ENCODE results near the gene HMX1. TPM values are rescaled to one million over a fixed set of nuclear protein-coding genes. Genes with fewer than 3 reads are reported as not detected.

Gene HMX1
- total RNA-seq, 1 donor from 2014 or later: not detected

GRCh38 chr4:8838961-8839431 is 32.6 kb downstream of the HMX1 start:
- no peak for ATAC-seq

DNA sequence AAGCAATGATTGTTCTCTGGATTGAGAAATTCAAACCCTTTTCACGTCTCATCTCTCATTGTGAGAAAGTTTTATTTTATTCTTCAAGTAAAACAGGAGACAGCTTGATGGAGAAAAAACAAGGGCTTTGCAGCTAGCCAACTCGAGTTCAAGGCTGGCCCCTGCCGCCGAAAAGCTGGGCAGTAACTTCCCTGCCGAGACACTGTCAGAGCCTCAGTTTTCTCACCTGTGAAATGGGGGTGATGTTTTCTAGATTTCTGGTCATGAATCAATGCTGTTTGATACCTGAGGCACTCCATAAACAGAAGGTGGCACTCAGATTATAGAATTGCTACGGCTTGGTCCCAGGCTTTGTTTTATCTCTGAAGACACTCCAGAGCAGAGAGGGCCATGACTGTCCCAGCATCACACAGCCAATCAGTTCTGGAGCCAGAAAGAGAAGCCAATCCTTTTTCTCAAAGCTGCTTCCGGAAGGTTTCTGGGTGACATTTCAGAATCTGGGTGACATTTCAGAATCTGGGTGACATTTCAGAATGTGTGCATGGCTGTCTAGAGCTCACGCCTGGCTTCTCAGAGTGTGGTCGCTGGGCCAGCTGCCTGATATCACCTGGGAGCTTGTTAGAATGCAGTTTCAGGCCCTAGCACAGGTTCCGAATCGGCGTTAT is 33.2 kb downstream of the HMX1 start:
- ATAC-seq: no peak

DNA sequence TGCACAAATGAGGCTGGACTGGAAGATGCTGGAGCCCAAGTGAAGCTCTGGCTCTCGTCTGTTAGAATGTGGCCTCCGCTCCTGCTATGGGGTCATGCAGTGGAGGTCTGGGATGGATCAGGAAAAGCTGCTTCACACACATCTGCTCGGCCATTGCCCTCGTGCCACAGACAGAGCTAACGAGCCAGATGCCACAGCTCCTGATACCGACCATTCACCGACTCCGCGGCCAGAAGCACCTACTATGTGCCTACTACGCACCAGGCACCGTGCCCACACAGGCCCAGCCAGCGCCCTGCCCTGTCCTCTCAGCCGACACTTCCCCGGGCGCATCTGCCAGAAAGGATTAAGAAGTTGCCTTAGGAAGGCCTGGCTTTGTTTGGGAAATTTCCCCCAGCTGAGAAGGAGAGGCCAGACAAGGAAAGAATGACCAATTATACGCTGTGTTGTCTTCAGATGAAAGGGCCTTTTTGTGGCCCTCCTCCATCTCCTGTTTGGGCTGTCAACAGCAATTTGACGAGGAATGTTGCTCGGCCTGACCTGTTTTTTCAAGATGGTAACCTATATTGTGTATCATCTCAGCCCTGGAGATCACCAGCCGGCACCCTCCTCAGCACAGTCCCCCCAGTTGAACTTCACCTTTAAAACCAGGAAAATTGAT is 34.3 kb downstream of the HMX1 start:
- ATAC-seq: no peak

DNA sequence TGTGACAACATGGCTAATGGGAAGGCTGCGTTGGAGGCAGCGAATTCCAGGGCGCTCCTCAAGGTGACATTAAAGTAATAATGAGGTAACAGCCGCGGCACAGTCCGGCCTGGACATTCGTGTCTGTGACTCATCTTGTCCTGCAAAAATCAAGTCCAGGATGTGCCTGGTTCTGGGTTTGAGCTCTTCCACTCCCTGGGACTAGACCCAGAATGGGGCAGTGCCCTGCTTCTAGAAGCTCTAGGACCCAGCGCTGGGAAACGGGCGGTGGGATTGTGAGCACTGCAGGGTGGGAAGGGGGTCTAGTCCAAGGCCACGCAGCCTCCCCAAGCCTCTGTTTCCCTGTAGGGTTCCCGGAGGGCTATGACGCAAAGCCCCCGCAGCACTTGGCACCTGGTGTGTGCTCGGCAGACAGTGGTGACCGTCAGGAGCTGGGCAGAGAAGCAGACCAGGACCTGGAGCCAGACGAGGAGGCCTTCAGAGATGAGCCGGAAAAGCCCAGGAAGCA is 34.9 kb downstream of the HMX1 start:
- ATAC-seq: no peak

DNA sequence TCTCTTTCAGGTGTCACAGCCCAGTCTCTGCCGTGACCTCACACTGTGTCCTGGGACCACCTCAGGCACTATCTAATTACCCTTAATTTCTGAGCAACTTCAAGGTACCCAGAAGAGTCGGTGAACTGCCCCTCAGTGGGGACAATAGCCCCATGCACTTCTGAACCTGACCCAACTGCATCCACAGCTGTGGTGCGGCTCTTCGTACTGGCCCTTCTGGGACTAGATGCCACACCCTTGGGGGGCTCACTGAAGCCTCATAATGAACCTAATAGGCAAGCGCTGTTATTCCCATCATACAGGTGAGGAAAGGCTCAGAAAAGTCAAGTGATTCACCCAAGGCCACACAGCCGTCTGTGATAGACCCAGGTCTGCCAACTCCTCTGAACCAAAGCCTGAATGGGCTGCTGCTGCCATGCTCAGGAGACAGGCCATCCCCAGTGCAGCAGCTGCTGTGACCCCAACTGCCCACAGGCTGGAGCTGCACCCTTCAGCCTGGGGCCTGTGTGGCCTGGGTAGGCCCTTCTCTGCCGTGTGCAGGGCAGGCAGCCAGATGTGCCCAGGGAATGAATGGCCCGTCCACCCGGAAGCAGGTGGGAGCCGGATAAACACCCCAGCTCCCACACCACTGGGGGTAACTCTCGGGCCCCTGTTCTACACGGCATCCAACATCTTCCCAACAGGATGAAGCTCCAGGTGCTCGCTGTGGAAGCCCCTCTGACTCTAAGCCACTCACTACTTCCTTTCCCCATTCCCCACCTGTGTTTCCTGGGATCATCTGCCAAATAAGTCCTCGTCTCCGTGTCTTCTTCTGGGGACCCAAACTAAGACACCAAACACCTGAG is 35.9 kb downstream of the HMX1 start:
- ATAC-seq: no peak

DNA sequence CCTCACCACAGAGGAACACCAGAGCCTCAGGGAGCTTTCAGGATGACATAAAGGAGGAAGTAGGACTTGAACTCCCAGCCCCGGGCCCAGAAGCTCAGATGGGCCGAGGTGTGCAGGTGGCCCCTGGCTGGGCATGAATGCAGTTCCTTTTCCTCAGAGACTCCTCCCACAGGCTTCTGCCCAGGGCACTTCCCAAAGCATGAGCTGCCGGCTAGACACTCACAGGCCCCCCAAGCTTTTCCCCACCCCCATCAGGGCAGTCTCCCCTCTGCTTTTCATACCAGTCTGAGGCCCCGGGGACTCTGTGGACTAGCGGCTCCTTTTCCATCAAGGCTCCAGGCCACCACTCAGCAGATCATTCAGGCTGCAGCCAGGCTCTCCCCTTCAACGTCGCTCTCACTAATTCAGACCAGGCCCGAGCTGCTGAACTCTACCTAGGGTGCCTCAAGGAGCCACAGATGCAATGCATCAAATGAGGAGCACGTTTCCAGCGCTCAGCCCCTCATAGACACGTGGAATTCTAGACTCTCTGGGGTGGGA is 36.9 kb downstream of the HMX1 start:
- ATAC-seq: no peak

- ATAC-seq: no peak
Measured at GRCh38 chr4:8832113-8832915, 39.3 kb downstream of the HMX1 start.

DNA sequence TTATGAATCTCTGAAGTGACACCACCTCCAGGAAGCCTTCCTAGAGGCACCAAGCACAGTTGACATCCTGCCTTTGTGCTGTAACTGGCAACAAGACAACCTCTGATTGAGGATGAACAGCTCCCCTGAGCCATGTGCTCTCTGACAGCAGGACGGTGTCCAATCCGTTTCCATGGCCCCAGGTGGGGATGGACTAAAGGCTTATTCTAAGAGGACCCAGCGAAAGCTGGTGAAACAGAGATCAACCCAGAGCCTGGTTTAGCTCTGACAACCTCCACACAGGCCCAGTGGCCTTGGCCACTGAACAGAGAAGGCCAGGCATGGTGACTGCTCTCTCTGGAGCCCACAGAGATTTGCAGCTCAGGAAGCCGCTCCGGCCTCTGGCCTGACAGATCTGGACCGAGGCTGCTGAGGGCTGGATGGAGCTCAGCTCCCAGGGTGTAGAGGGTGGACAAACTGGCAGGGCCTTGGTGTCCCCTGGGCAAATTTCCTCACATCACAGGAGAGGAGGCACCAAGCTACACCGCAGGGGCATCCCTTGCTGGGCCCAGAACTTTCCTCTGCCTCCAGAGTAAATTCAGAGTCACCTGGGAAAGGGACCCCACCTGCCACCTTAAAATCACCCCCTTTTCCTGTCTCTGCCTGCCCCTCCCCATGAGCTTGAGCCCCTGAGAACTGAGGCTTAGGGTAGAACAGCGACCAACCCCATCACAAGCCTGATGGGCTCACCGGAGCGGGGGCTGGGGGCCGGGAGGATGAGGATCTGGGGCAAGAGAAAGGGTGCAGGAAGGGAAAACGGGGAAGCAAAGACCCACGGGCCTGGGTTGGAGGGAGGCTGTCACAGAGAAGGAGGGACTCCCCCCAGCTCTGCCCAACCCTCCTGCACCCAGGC is 40.2 kb downstream of the HMX1 start:
- ATAC-seq: no peak

GRCh38 chr4:8830611-8831200 is 40.9 kb downstream of the HMX1 start:
- no peak for ATAC-seq

- no peak for ATAC-seq
Measured at GRCh38 chr4:8830056-8830455, 41.6 kb downstream of the HMX1 start.

DNA sequence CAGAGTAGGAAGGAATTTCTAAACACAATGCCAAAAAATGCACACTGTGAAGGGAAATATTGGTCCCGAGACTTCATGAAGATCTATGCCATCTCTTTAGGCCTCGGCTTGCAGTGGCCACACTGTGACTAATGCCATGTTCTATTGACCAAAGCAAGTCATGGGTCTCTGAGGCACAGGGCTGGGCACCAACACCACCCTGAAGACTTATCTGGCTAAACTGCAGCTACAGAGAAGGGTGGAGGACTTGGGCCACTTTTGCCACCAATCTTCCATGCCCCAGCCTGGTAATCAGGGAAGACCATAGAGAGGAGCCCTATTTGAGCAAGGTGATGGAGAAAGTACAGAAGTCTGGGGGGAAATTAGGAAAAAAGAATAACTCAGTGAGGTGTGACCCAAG is 42.1 kb downstream of the HMX1 start:
- no peak for ATAC-seq

DNA sequence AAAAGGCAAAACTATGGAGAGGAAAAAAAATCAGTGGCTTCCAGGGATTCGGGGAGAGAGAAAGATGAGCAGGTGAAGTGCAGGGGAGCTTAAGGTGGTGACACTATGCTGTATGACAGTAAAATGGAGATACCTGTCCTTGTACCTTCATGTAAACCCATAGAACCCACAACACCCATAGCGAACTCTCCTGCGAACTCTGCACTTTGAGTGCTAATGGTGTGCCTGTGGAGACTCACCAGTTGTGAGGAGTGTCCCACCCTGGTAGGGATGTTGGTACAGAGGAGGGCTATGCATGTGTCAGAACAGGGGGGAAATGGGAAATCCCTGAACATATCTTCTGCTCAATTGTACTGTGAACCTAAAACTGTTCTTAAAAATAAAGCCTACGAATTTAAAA is 42.8 kb downstream of the HMX1 start:
- no peak for ATAC-seq

GRCh38 chr4:8821151-8821950 is 50.3 kb downstream of the HMX1 start:
- no peak for ATAC-seq

DNA sequence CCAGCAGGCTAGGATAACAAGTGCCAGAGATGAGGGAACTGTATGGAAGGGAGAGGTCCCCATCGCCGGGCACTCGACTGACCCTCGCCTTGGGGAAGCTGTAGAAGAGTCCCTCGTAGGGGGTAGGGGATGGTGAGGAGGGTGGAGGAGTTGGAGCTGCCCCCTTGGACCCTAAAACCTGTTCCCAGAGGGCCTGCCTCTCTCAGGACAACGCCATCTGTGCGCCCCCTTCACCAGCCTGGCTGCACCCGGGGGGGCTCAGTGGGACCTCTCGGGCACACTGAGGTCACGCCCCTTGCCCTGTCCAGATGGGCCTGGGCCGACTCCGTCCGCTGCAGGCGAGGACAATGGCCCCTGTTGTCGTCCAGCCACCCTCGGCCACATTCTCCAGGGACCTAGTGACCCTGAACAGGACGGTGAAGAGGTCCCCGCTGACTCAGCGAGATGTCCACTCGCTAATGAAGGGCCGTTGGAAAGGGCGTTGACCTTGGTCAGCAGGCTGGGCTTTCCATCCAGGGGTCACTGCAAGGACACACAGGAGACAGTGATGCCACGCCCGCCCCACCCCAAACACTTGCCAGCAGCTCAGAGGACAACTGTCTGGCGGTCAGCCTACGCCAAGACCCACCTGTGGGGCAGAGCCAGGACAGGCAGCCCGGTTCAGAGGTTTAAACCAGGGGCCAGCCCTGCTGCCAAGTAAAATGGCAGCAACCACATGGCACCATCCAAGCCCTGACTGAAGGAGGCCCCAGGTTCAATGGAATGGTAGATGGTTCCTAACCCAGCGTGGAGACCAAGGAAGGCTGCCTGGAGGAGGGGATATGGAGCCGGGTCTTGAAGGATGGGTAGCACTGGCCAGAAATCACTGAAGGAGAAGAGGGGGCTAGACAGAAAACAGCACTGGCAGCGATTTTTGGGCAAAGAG is 51.2 kb downstream of the HMX1 start:
- ATAC-seq: no peak

- ATAC-seq: no peak
Measured at GRCh38 chr4:8819473-8820177, 52.0 kb downstream of the HMX1 start.

DNA sequence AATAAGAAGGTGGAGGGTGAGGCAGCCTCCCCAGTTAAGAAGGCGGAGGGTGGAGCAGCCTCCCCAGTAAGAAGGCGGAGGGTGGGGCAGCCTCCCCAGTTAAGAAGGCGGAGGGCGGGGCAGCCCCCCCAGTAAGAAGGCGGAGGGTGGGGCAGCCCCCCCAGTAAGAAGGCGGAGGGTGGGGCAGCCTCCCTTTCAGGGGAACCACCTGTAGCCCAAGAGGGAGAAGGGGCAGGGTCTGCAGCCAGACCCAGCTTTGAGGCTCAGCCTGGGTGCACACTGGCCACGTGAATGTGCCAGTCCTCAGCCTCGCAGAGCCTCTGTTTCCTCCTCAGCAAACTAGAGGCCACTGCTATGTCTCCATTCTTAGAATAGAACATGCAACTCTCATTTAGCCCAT is 52.6 kb downstream of the HMX1 start:
- ATAC-seq: no peak

- ATAC-seq: no peak
Measured at GRCh38 chr4:8818063-8818881, 53.4 kb downstream of the HMX1 start.
